ENCODE measurements around the gene CYP1A1. TPM values are rescaled to one million over a fixed set of nuclear protein-coding genes. Genes with fewer than 3 reads are reported as not detected.

CYP1A1 gene, protein sequence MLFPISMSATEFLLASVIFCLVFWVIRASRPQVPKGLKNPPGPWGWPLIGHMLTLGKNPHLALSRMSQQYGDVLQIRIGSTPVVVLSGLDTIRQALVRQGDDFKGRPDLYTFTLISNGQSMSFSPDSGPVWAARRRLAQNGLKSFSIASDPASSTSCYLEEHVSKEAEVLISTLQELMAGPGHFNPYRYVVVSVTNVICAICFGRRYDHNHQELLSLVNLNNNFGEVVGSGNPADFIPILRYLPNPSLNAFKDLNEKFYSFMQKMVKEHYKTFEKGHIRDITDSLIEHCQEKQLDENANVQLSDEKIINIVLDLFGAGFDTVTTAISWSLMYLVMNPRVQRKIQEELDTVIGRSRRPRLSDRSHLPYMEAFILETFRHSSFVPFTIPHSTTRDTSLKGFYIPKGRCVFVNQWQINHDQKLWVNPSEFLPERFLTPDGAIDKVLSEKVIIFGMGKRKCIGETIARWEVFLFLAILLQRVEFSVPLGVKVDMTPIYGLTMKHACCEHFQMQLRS
- 0.28 and 0.45 TPM in 2 replicates for total RNA-seq
- 0.56 TPM in 1 of 2 replicates, not detected in the other for polyA plus RNA-seq

DNA sequence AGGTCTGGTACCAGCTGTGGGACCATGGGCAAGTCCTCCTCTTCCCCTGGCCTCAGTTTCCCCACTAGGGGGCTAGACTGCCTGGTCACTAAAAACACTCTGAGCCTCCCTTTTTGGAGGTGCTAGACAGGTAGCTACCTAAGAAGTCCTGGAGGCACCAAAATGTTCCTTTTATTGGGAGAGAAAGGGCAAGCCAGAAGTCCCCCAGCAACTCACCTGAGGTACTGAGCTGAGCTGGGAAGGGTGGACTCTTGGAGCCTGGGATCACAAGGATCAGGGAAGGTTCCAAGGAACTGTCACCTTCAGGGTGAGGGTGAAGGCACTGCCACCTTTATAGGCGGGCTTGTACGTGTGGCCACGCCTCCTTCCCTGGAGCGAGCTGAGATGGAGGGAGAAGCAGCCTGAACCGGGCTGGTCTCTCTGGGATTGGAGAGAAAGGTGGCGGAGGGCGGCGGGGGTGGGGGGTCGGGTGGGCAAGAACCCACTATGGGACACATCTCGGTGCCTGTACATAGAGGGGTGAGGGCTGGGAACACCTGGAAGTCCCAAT, at the start of gene CYP1A1:
TSS of gene CYP1A1 (minus strand) at position 304 of the 550 bp plus-strand sequence. CDS start 2,431 bp downstream, outside the sequence.
- DNase-seq (ENCODE audit: low read depth in 1 of 2, low spot score in 1 of 2) = peak; percentile 3 to 44
- Histone ChIP-seq H3K27ac (no peak within 1 kb of the TSS), H3K9me3 (ENCODE audit: low read depth) (no peaks in the 10 kb centered on the region), H3K36me3 (no peaks in the 10 kb centered on the region), H3K27me3 (peaks cover 12% of the 10 kb centered on the region), H3K4me1 (ENCODE audit: low read depth) (no peaks in the 10 kb centered on the region), H3K4me3 (peak within 1 kb of the TSS; percentile 42)
- TF ChIP-seq, protein P1, sequence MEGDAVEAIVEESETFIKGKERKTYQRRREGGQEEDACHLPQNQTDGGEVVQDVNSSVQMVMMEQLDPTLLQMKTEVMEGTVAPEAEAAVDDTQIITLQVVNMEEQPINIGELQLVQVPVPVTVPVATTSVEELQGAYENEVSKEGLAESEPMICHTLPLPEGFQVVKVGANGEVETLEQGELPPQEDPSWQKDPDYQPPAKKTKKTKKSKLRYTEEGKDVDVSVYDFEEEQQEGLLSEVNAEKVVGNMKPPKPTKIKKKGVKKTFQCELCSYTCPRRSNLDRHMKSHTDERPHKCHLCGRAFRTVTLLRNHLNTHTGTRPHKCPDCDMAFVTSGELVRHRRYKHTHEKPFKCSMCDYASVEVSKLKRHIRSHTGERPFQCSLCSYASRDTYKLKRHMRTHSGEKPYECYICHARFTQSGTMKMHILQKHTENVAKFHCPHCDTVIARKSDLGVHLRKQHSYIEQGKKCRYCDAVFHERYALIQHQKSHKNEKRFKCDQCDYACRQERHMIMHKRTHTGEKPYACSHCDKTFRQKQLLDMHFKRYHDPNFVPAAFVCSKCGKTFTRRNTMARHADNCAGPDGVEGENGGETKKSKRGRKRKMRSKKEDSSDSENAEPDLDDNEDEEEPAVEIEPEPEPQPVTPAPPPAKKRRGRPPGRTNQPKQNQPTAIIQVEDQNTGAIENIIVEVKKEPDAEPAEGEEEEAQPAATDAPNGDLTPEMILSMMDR (IDR thresholded peaks at IDR 0.05; ENCODE audit: low read depth, low read length) = no peak

DNA sequence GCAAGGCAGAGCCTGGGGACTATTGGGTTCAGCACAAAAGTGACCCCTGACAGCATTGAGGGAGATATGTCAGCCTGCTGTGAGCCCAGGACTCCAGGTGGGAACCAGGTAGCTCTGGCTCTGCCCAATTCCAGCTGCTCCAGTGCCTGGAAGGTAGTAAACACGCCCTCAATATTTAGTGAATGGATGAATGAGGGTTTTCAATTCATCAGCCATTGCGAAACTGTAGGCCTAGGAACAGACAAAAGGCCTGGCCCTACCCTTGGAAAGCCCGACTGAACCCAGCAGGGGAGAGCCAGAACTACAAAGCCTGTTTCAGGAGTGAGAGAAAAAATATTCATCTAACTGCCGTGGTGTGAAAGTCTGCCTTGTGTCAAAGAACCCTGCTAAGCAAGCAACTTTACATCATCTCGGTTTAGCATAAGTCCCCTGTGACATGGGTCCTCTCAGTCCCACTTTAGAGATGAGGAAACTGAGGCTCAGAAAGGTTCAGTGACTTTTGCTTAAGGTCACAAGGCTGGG, 48.5 kb upstream of the CYP1A1 start:
- peaks cover 18% of the 10 kb centered on the region for H3K4me1 ChIP-seq (ENCODE audit: low read depth)
- H3K4me3 ChIP-seq = no peak overlapping the region
- TF ChIP-seq, protein P1 (IDR thresholded peaks at IDR 0.05; ENCODE audit: low read depth, low read length) = no peak
- H3K9me3 ChIP-seq (ENCODE audit: low read depth) = no peaks in the 10 kb centered on the region
- peak in 1 of 2 donors; percentile 19 for DNase-seq (ENCODE audit: low read depth in 1 of 2, low spot score in 1 of 2)
- no peaks in the 10 kb centered on the region for H3K27me3 ChIP-seq
- H3K27ac ChIP-seq = no peak overlapping the region
- H3K36me3 ChIP-seq = no peaks in the 10 kb centered on the region

DNA sequence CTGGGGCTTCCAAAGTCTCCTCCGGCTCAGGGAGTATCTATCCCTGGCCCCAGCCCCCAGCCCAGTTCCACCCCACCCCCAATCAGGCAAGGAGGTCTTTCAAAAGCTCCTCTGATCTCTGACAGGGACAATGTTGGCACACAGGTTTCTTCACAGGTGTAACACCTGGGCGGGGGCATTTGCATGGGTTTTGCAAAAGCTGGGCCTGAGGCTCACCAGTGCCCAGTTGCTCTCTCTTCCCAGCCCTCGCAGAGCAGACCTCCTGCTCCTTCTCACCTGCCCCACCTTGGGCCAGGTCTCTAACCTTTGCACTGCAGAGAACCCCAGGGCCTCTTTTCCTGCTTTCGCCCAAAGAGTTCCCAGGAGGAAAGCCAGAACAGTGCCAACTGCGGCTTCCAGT, 48.0 kb upstream of the CYP1A1 start:
- H3K27ac ChIP-seq = no peak overlapping the region
- DNase-seq (ENCODE audit: low read depth in 1 of 2, low spot score in 1 of 2) = no peak
- no peaks in the 10 kb centered on the region for H3K27me3 ChIP-seq
- no peaks in the 10 kb centered on the region for H3K9me3 ChIP-seq (ENCODE audit: low read depth)
- TF ChIP-seq, protein P1 (IDR thresholded peaks at IDR 0.05; ENCODE audit: low read depth, low read length) = no peak
- H3K36me3 ChIP-seq = no peaks in the 10 kb centered on the region
- H3K4me3 ChIP-seq = no peak overlapping the region
- H3K4me1 ChIP-seq (ENCODE audit: low read depth) = peaks cover 18% of the 10 kb centered on the region

DNA sequence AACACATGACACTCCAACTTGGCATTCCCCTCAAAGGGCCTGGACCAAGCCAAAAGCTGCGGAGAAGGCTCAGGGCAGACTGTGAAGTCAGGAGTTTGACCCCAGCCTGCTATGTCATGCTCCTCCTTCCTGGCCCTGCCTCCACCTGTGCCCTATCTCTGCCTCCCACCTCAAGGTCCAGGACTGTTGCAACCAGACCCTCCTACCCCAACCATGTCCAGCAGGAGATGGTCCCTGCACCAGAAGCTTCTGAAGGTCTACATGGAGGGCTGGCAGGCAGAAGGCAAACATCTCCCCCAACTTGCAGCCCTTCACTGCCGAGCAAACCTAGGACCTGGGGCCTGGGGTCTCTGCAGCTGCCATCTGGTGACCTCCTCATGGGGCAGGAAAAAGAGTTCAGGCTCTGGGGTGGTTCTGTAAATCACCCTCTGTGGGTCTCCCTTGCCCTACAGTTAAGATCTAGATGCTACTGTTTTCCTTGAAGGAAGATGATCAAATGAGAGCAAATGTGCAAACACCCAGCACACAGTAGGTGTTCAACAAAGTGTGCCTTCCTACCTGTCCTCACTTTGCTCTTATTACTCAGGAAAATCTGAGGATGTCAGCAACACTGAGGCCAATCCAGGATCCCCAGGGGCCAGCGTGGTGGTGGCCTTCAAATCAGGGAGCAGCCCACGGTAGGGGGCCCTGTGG, 45.0 kb upstream of the CYP1A1 start:
- no peaks in the 10 kb centered on the region for H3K9me3 ChIP-seq (ENCODE audit: low read depth)
- TF ChIP-seq, protein P1 (IDR thresholded peaks at IDR 0.05; ENCODE audit: low read depth, low read length) = no peak
- H3K36me3 ChIP-seq = no peaks in the 10 kb centered on the region
- no peaks in the 10 kb centered on the region for H3K27me3 ChIP-seq
- no peak overlapping the region for H3K4me3 ChIP-seq
- no peaks in the 10 kb centered on the region for H3K4me1 ChIP-seq (ENCODE audit: low read depth)
- no peak overlapping the region for H3K27ac ChIP-seq
- DNase-seq (ENCODE audit: low read depth in 1 of 2, low spot score in 1 of 2) = no peak

DNA sequence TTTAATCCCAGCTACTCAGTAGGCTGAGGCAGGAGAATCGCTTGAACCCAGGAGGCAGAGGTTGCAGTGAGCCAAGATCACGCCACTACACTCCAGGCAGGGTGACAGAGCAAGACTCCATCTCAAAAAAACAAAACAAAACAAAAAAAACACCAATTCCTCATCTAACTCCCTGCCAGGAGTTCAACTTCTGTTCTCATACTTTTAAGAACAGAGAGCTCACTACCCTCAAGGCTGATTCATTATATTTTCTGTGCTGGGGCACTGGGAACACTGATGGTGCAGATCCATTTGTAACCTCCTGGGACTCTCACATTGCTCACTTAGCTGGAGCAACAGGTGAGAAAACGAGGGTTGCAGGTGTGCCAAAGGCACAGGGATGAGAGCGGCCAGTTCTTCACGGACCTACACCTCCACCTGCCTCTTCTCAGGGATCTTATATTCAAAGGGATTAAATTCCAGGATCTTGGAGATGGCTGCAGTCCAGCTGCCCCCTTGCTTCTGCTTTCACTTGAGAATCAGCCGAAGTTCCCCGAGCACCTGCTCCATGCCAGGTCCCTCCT, 44.2 kb upstream of the CYP1A1 start:
- Histone ChIP-seq H3K27me3 (no peaks in the 10 kb centered on the region), H3K36me3 (no peaks in the 10 kb centered on the region), H3K9me3 (ENCODE audit: low read depth) (no peaks in the 10 kb centered on the region), H3K4me1 (ENCODE audit: low read depth) (no peaks in the 10 kb centered on the region), H3K4me3 (no peak overlapping the region), H3K27ac (no peak overlapping the region)
- TF ChIP-seq, protein P1 (IDR thresholded peaks at IDR 0.05; ENCODE audit: low read depth, low read length) = no peak
- DNase-seq (ENCODE audit: low read depth in 1 of 2, low spot score in 1 of 2) = no peak
